ENCODE results near the gene RBM20. TPM values are rescaled to one million over a fixed set of nuclear protein-coding genes. Genes with fewer than 3 reads are reported as not detected.

Gene RBM20
- total and polyA plus RNA-seq, 2 experiments from 2014 or later: 3.7 to 4.0 TPM

GRCh38 chr10:110793128-110793812 lies 149.1 kb downstream of the RBM20 start:
- no peaks in the 10 kb centered on the region for H3K79me2 ChIP-seq
- no peaks in the 10 kb centered on the region for H3K9me2 ChIP-seq (replicated peaks; ENCODE audit: insufficient read depth)
- no peaks in the 10 kb centered on the region for H3K36me3 ChIP-seq (replicated peaks; ENCODE audit: insufficient read depth, low read depth)
- 63% methylated on average over 9 of the region's 9 CpGs for WGBS (ENCODE audit: low lambda C conversion rate, missing lambda C conversion rate)
- H3K4me3 ChIP-seq: no peak overlapping the region
- TF ChIP-seq EZH2 (IDR thresholded peaks at IDR 0.05; ENCODE audit: borderline replicate concordance): no peak
- no peak for TF ChIP-seq EZH2phosphoT487 (IDR thresholded peaks at IDR 0.05; ENCODE audit: low read depth, severe bottlenecking, unreplicated experiment)
- TF ChIP-seq, protein P1, sequence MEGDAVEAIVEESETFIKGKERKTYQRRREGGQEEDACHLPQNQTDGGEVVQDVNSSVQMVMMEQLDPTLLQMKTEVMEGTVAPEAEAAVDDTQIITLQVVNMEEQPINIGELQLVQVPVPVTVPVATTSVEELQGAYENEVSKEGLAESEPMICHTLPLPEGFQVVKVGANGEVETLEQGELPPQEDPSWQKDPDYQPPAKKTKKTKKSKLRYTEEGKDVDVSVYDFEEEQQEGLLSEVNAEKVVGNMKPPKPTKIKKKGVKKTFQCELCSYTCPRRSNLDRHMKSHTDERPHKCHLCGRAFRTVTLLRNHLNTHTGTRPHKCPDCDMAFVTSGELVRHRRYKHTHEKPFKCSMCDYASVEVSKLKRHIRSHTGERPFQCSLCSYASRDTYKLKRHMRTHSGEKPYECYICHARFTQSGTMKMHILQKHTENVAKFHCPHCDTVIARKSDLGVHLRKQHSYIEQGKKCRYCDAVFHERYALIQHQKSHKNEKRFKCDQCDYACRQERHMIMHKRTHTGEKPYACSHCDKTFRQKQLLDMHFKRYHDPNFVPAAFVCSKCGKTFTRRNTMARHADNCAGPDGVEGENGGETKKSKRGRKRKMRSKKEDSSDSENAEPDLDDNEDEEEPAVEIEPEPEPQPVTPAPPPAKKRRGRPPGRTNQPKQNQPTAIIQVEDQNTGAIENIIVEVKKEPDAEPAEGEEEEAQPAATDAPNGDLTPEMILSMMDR (IDR thresholded peaks at IDR 0.05; ENCODE audit: poor library complexity): no peak
- H3K27me3 ChIP-seq: no peaks in the 10 kb centered on the region
- no peak for DNase-seq (ENCODE audit: low spot score)
- no peak overlapping the region for H3K4me2 ChIP-seq
- H3K27ac ChIP-seq: peak overlapping the region; percentile 5
- H3K9me3 ChIP-seq (ENCODE audit: low read depth): no peaks in the 10 kb centered on the region
- no peak overlapping the region for H2AFZ ChIP-seq
- H3K4me1 ChIP-seq (ENCODE audit: insufficient read depth): peaks cover 65% of the 10 kb centered on the region
- no peaks in the 10 kb centered on the region for H4K20me1 ChIP-seq (ENCODE audit: insufficient read depth, poor library complexity, severe bottlenecking)

- peak overlapping the region; percentile 5 for H3K27ac ChIP-seq
- no peak overlapping the region for H2AFZ ChIP-seq
- peaks cover 59% of the 10 kb centered on the region for H3K4me1 ChIP-seq (ENCODE audit: insufficient read depth)
- H3K27me3 ChIP-seq: no peaks in the 10 kb centered on the region
- H3K9me2 ChIP-seq (replicated peaks; ENCODE audit: insufficient read depth): no peaks in the 10 kb centered on the region
- WGBS (ENCODE audit: low lambda C conversion rate, missing lambda C conversion rate): 80% methylated on average over 6 of the region's 6 CpGs
- H3K79me2 ChIP-seq: no peaks in the 10 kb centered on the region
- TF ChIP-seq, protein P1 (IDR thresholded peaks at IDR 0.05; ENCODE audit: poor library complexity): no peak
- TF ChIP-seq EZH2 (IDR thresholded peaks at IDR 0.05; ENCODE audit: borderline replicate concordance) (no peak), EZH2phosphoT487 (IDR thresholded peaks at IDR 0.05; ENCODE audit: low read depth, severe bottlenecking, unreplicated experiment) (no peak)
- H3K36me3 ChIP-seq (replicated peaks; ENCODE audit: insufficient read depth, low read depth): no peaks in the 10 kb centered on the region
- no peak overlapping the region for H3K4me2 ChIP-seq
- no peaks in the 10 kb centered on the region for H3K9me3 ChIP-seq (ENCODE audit: low read depth)
- DNase-seq (ENCODE audit: low spot score): no peak
- no peak overlapping the region for H3K4me3 ChIP-seq
- no peaks in the 10 kb centered on the region for H4K20me1 ChIP-seq (ENCODE audit: insufficient read depth, poor library complexity, severe bottlenecking)
Measured at GRCh38 chr10:110793886-110794285, 149.8 kb downstream of the RBM20 start.

- peak overlapping the region; percentile 5 for H3K27ac ChIP-seq
Measured at GRCh38 chr10:110794808-110795207, 150.7 kb downstream of the RBM20 start.

More at GRCh38 chr10:110794808-110795207, 150.7 kb downstream of the RBM20 start:
- H3K4me2 ChIP-seq: no peak overlapping the region
- 57% methylated on average over 4 of the region's 4 CpGs for WGBS (ENCODE audit: low lambda C conversion rate, missing lambda C conversion rate)
- TF ChIP-seq EZH2 (IDR thresholded peaks at IDR 0.05; ENCODE audit: borderline replicate concordance) (no peak), EZH2phosphoT487 (IDR thresholded peaks at IDR 0.05; ENCODE audit: low read depth, severe bottlenecking, unreplicated experiment) (no peak)
- TF ChIP-seq, protein P1 (IDR thresholded peaks at IDR 0.05; ENCODE audit: poor library complexity): no peak
- H3K79me2 ChIP-seq: no peaks in the 10 kb centered on the region
- no peak overlapping the region for H3K4me3 ChIP-seq
- H3K9me2 ChIP-seq (replicated peaks; ENCODE audit: insufficient read depth): no peaks in the 10 kb centered on the region
- no peaks in the 10 kb centered on the region for H3K9me3 ChIP-seq (ENCODE audit: low read depth)
- H3K27me3 ChIP-seq: no peaks in the 10 kb centered on the region
- H3K36me3 ChIP-seq (replicated peaks; ENCODE audit: insufficient read depth, low read depth): no peaks in the 10 kb centered on the region
- H2AFZ ChIP-seq: no peak overlapping the region
- DNase-seq (ENCODE audit: low spot score): no peak
- H3K4me1 ChIP-seq (ENCODE audit: insufficient read depth): peaks cover 50% of the 10 kb centered on the region
- no peaks in the 10 kb centered on the region for H4K20me1 ChIP-seq (ENCODE audit: insufficient read depth, poor library complexity, severe bottlenecking)

Measured in hepatocyte (in vitro differentiated cells).